ENCODE data around the gene BAIAP2. TPM values are rescaled to one million over a fixed set of nuclear protein-coding genes. Genes with fewer than 3 reads are reported as not detected.

Gene BAIAP2
- total RNA-seq, 1 experiment from 2014 or later, result not detected

DNA sequence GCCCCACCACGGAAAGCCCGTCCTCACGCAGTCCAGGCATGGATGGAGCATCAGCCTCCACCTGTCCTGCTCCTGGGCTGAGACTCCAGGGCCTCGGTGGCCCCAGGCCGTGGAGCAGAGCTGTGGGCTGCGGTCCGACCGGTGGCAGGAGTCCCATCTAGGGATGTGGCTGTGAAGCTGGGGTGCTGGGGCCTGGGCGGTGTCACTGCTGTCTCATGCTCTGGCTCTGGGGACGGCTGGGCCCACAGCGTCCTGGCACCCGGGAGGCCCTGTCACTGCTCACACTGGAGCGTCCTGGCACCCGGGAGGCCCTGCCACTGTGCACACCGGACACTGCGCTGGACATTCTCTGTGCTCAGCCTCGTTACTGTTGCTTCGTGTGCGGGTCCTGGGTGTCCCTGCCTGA lies 8.4 kb downstream of the BAIAP2 start:
- Histone ChIP-seq H3K4me2 (ENCODE audit: low read depth, low read length, poor library complexity, severe bottlenecking) (no peak overlapping the region), H3K9ac (ENCODE audit: low read length) (no peak overlapping the region), H3K9me2 (replicated peaks; ENCODE audit: insufficient read depth, low read length) (no peaks in the 10 kb centered on the region), H3K27ac (ENCODE audit: low read length) (no peak overlapping the region), H3K4me1 (ENCODE audit: low read length) (no peaks in the 10 kb centered on the region), H3K27me3 (ENCODE audit: low read length) (no peaks in the 10 kb centered on the region), H4K20me1 (ENCODE audit: insufficient read depth, low read depth, low read length) (no peaks in the 10 kb centered on the region), H3K9me3 (ENCODE audit: low read length) (no peaks in the 10 kb centered on the region), H3K4me3 (ENCODE audit: low read length) (no peak overlapping the region), H2AFZ (ENCODE audit: low read length) (no peak overlapping the region), H3K36me3 (ENCODE audit: insufficient read depth, low read length) (no peaks in the 10 kb centered on the region), H3K79me2 (ENCODE audit: low read length) (no peaks in the 10 kb centered on the region)
- no peak for DNase-seq

DNA sequence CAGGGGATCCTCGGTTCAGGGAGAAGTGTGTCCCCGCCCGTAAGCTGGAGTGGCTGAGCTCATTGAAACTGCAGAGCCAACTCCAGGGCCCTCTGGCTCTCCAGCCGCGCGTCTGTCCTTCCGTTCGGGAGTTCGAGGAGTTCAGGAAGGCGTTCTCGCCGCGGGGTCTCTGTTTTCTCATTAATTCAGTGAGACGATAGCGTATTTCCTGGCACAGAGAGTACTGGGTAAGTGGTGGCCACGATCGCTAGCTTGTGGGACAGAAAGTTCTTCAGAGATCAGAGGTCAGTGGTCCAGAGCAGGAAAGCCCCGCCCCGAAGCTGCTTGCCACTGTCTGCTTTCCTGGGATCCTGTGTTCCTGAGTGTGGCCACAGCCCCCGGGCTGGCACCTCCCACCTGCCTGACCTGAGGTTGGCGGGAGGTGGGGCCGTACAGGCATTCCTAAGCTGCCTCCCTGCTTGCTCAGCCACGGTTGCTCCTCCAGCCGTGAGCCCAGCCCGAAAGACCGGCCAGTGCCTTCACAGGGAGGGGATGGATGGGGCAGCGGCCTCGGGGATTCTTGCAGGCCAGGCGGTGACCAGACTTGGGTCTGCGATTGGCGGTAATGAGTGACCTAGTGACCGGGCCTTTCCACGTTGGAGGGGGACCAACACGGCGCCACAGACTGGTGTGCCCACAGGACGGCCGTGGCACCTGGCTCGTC lies 8.9 kb downstream of the BAIAP2 start:
- no peaks in the 10 kb centered on the region for H3K27me3 ChIP-seq (ENCODE audit: low read length)
- H3K4me3 ChIP-seq (ENCODE audit: low read length), result no peak overlapping the region
- no peak overlapping the region for H3K9ac ChIP-seq (ENCODE audit: low read length)
- H3K4me1 ChIP-seq (ENCODE audit: low read length), result no peaks in the 10 kb centered on the region
- no peak overlapping the region for H2AFZ ChIP-seq (ENCODE audit: low read length)
- H3K27ac ChIP-seq (ENCODE audit: low read length), result no peak overlapping the region
- no peaks in the 10 kb centered on the region for H3K36me3 ChIP-seq (ENCODE audit: insufficient read depth, low read length)
- no peaks in the 10 kb centered on the region for H4K20me1 ChIP-seq (ENCODE audit: insufficient read depth, low read depth, low read length)
- no peaks in the 10 kb centered on the region for H3K79me2 ChIP-seq (ENCODE audit: low read length)
- no peaks in the 10 kb centered on the region for H3K9me2 ChIP-seq (replicated peaks; ENCODE audit: insufficient read depth, low read length)
- DNase-seq, result no peak
- H3K9me3 ChIP-seq (ENCODE audit: low read length), result no peaks in the 10 kb centered on the region
- no peak overlapping the region for H3K4me2 ChIP-seq (ENCODE audit: low read depth, low read length, poor library complexity, severe bottlenecking)

DNA sequence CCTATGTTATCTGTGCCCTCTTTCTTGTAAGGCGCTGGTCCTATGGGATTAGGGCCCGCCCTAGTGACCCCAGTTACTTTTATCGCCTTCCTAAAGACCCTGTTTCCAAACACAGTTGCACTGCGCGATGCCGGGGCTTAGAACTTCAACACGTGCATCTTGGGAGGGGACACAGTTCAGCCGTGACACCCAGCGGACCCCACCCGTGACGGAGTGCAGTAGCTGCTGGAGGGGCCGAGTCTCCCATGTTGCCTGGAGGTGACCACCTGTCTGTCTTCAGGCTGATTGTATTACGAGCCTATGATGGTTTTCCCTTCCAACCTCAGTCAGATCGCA lies 9.4 kb downstream of the BAIAP2 start:
- no peak overlapping the region for H2AFZ ChIP-seq (ENCODE audit: low read length)
- no peaks in the 10 kb centered on the region for H3K36me3 ChIP-seq (ENCODE audit: insufficient read depth, low read length)
- no peak overlapping the region for H3K4me2 ChIP-seq (ENCODE audit: low read depth, low read length, poor library complexity, severe bottlenecking)
- H3K4me1 ChIP-seq (ENCODE audit: low read length), result no peaks in the 10 kb centered on the region
- H3K9me3 ChIP-seq (ENCODE audit: low read length), result no peaks in the 10 kb centered on the region
- no peaks in the 10 kb centered on the region for H3K27me3 ChIP-seq (ENCODE audit: low read length)
- no peaks in the 10 kb centered on the region for H4K20me1 ChIP-seq (ENCODE audit: insufficient read depth, low read depth, low read length)
- no peaks in the 10 kb centered on the region for H3K9me2 ChIP-seq (replicated peaks; ENCODE audit: insufficient read depth, low read length)
- DNase-seq, result no peak
- no peak overlapping the region for H3K4me3 ChIP-seq (ENCODE audit: low read length)
- no peak overlapping the region for H3K9ac ChIP-seq (ENCODE audit: low read length)
- H3K79me2 ChIP-seq (ENCODE audit: low read length), result no peaks in the 10 kb centered on the region
- no peak overlapping the region for H3K27ac ChIP-seq (ENCODE audit: low read length)

DNA sequence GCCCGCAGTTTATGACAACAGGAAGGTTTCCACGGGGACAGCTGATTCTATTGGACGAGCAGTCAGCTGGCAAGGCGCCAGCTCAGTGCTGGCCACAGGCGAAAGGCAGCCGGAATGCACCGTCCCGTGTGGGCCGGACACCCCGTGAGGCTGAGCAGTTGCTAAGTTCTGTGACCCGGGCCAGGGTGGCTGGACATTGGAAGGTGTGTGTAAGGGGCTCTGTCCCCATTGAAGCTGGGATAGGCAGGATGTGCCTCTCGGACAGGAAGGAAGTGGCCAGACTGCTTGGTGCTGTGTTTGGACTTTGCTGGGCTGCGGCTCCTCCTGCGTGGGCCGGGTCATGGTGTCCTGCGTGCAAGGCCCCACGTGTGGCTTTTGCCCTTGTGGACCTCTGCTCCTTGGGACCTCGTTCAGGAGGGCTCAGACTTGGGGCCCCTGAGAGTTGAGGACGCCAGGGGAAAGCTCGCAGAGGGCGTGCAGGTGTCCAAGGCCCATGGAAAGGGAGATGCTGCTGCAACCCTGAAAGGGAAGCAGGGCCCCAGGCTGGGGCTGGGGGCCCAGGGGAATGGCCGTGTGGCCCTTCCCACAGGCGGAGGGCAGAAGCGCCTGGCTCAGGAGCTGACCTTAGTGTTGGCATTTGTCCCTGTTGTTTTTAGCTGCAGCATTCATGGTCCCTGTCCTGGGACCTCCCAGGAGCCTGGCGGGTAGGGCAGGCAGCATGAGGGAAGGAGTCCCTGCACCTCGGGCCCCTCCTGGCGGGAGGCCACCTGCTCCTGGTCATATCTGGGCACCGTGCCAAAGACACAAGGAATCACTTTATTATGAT lies 10.0 kb downstream of the BAIAP2 start:
- DNase-seq, result no peak
- Histone ChIP-seq H3K9ac (ENCODE audit: low read length) (no peak overlapping the region), H3K9me2 (replicated peaks; ENCODE audit: insufficient read depth, low read length) (no peaks in the 10 kb centered on the region), H3K4me2 (ENCODE audit: low read depth, low read length, poor library complexity, severe bottlenecking) (no peak overlapping the region), H4K20me1 (ENCODE audit: insufficient read depth, low read depth, low read length) (no peaks in the 10 kb centered on the region), H3K27ac (ENCODE audit: low read length) (no peak overlapping the region), H3K79me2 (ENCODE audit: low read length) (no peaks in the 10 kb centered on the region), H3K27me3 (ENCODE audit: low read length) (no peaks in the 10 kb centered on the region), H3K9me3 (ENCODE audit: low read length) (no peaks in the 10 kb centered on the region), H3K36me3 (ENCODE audit: insufficient read depth, low read length) (no peaks in the 10 kb centered on the region), H3K4me3 (ENCODE audit: low read length) (no peak overlapping the region), H2AFZ (ENCODE audit: low read length) (no peak overlapping the region), H3K4me1 (ENCODE audit: low read length) (no peaks in the 10 kb centered on the region)

DNA sequence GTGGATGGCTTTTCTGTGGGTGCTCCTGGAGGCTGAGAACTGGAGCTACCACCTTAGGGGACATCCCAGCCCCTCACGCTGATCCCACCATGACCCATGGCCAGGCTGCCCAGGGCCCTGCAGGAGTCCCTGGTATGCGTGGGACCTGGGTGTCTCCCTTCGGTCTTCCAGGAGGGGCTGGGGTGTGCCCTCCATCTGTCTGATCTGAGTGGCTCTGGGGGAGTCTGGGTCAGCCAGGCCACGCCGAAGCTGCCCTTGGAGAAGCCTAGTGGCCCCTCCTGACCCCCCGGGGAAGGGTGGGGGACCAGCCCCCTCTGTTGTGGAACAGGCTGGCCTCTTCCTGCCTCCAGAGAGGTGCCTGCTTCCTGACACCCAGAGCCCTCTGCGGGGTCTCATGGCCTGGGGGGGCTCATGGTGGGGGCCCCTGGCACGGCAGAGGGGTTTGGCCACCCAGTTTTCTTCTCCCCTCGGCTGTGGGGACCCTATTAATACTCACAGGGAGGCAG lies 10.7 kb downstream of the BAIAP2 start:
- no peak for DNase-seq
- no peaks in the 10 kb centered on the region for H3K79me2 ChIP-seq (ENCODE audit: low read length)
- no peaks in the 10 kb centered on the region for H3K9me2 ChIP-seq (replicated peaks; ENCODE audit: insufficient read depth, low read length)
- no peaks in the 10 kb centered on the region for H3K27me3 ChIP-seq (ENCODE audit: low read length)
- H3K9ac ChIP-seq (ENCODE audit: low read length), result no peak overlapping the region
- H3K36me3 ChIP-seq (ENCODE audit: insufficient read depth, low read length), result no peaks in the 10 kb centered on the region
- H3K4me2 ChIP-seq (ENCODE audit: low read depth, low read length, poor library complexity, severe bottlenecking), result no peak overlapping the region
- no peak overlapping the region for H2AFZ ChIP-seq (ENCODE audit: low read length)
- no peak overlapping the region for H3K27ac ChIP-seq (ENCODE audit: low read length)
- no peaks in the 10 kb centered on the region for H3K4me1 ChIP-seq (ENCODE audit: low read length)
- no peaks in the 10 kb centered on the region for H4K20me1 ChIP-seq (ENCODE audit: insufficient read depth, low read depth, low read length)
- H3K4me3 ChIP-seq (ENCODE audit: low read length), result no peak overlapping the region
- H3K9me3 ChIP-seq (ENCODE audit: low read length), result no peaks in the 10 kb centered on the region

DNA sequence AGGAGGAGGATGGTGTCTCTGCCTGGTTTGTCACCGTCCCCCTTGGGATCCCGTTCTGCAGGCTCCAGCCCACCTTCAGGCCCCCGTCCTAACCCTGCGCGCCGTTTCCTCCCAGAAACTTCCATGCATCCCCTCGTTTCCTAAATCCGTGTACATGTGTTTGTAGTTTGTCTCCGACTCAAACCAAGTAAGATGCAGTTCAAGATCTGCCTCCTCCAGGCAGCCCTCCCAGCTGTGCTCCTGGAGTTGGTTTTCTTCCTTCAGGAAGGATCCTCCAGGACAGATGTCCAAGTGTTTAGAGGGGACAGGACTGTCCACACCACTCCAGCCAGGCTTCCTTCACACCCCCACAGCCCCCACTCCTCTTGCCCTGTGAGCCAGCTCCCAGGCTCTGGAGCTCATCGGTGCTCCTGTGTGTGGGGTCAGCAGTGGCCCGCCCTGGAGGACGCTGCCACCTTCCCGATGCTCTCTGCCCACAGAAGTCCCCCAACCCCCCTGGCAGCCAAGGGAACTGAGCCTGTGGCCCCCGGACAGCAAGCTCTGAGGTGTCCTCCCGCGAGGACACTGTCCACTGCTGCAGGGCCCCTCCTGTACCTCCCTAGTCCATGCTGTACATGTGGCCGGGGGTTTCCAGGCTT lies 11.3 kb downstream of the BAIAP2 start:
- Histone ChIP-seq H3K4me1 (ENCODE audit: low read length) (no peaks in the 10 kb centered on the region), H3K9ac (ENCODE audit: low read length) (no peak overlapping the region), H3K79me2 (ENCODE audit: low read length) (no peaks in the 10 kb centered on the region), H3K36me3 (ENCODE audit: insufficient read depth, low read length) (no peaks in the 10 kb centered on the region), H3K27ac (ENCODE audit: low read length) (no peak overlapping the region), H4K20me1 (ENCODE audit: insufficient read depth, low read depth, low read length) (no peaks in the 10 kb centered on the region), H3K9me3 (ENCODE audit: low read length) (no peaks in the 10 kb centered on the region), H3K4me3 (ENCODE audit: low read length) (no peak overlapping the region), H2AFZ (ENCODE audit: low read length) (no peak overlapping the region), H3K27me3 (ENCODE audit: low read length) (no peaks in the 10 kb centered on the region), H3K4me2 (ENCODE audit: low read depth, low read length, poor library complexity, severe bottlenecking) (no peak overlapping the region), H3K9me2 (replicated peaks; ENCODE audit: insufficient read depth, low read length) (no peaks in the 10 kb centered on the region)
- DNase-seq, result no peak

DNA sequence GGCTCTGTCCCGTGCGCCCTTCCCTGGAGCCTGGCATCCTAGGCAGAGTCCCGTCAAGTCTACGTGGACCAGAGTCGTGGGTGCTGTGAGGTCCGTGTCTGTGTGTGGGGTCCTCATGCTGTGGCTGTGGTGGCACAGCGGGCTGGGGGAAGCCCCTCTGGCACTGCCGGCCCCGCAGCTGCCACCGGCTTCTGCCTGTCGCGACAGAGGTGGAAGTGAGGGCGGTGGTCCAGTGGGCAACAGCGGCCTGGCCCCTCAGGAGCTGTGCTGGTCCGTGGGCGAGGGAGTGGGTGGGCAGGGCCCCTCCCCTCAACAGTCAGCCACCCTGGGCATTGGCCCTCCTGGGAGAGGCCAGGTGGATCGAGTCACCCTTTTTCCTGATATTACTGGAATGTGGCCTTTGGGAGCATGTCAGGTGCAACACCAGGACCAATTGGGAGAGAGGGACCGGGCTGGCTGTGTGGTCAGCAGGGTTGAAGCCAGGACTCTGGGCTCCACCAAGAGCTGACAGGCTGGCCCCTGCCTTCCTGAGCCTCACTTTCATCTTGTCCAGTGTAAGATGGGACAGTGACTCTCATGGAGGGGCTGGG lies 11.9 kb downstream of the BAIAP2 start:
- H3K4me2 ChIP-seq (ENCODE audit: low read depth, low read length, poor library complexity, severe bottlenecking), result no peak overlapping the region
- H3K4me3 ChIP-seq (ENCODE audit: low read length), result no peak overlapping the region
- no peaks in the 10 kb centered on the region for H3K4me1 ChIP-seq (ENCODE audit: low read length)
- no peaks in the 10 kb centered on the region for H3K9me3 ChIP-seq (ENCODE audit: low read length)
- no peak overlapping the region for H3K9ac ChIP-seq (ENCODE audit: low read length)
- H4K20me1 ChIP-seq (ENCODE audit: insufficient read depth, low read depth, low read length), result no peaks in the 10 kb centered on the region
- H2AFZ ChIP-seq (ENCODE audit: low read length), result no peak overlapping the region
- no peaks in the 10 kb centered on the region for H3K79me2 ChIP-seq (ENCODE audit: low read length)
- no peak overlapping the region for H3K27ac ChIP-seq (ENCODE audit: low read length)
- H3K36me3 ChIP-seq (ENCODE audit: insufficient read depth, low read length), result no peaks in the 10 kb centered on the region
- no peaks in the 10 kb centered on the region for H3K9me2 ChIP-seq (replicated peaks; ENCODE audit: insufficient read depth, low read length)
- H3K27me3 ChIP-seq (ENCODE audit: low read length), result no peaks in the 10 kb centered on the region
- DNase-seq, result no peak

DNA sequence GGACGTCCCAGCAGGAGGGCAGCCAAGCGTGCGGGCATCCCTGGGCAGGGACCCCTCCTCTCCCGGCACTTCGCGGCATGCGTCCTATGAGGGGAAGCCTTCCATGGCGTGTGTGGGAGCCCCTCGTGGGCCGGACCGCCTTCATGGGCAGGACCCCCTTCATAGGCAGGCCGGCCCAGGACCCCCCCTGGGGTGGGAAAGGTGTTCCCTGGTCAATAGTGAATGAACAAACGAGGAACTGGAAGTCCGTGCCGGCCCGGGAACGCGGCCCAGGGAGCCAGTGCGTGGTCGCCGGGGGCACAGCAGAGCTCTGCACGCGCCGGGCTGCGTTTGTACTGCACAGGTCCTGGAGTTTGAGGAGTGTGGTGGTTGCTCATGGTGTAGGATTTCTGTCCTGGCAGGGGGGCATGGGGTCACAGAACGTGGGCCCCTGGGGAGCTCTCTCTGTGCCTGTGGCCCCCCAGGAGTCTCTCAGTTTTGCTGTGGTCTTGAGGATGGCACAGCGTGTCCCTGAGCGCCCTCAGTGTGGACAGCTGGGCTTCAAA lies 13.9 kb downstream of the BAIAP2 start:
- Histone ChIP-seq H3K79me2 (ENCODE audit: low read length) (no peaks in the 10 kb centered on the region), H3K27ac (ENCODE audit: low read length) (no peak overlapping the region), H3K9me3 (ENCODE audit: low read length) (no peaks in the 10 kb centered on the region), H3K4me2 (ENCODE audit: low read depth, low read length, poor library complexity, severe bottlenecking) (no peak overlapping the region), H3K36me3 (ENCODE audit: insufficient read depth, low read length) (no peaks in the 10 kb centered on the region), H3K9me2 (replicated peaks; ENCODE audit: insufficient read depth, low read length) (no peaks in the 10 kb centered on the region), H2AFZ (ENCODE audit: low read length) (no peak overlapping the region), H4K20me1 (ENCODE audit: insufficient read depth, low read depth, low read length) (no peaks in the 10 kb centered on the region), H3K4me3 (ENCODE audit: low read length) (no peak overlapping the region), H3K27me3 (ENCODE audit: low read length) (no peaks in the 10 kb centered on the region), H3K4me1 (ENCODE audit: low read length) (no peaks in the 10 kb centered on the region), H3K9ac (ENCODE audit: low read length) (no peak overlapping the region)
- no peak for DNase-seq

All from Karpas-422 (cell line).